H1 (cell line): ENCODE results near the gene MFSD6L. TPM values are rescaled to one million over a fixed set of nuclear protein-coding genes. Genes with fewer than 3 reads are reported as not detected.

Experiments used
- BCL11A ChIP-seq, 2 experiments: IDR thresholded peaks; one replicate each; pipeline ENCODE4 v1.6.1; 2011; ENCODE audit warnings: low read depth in 2 of 2, low read length in 2 of 2, mild to moderate bottlenecking in 2 of 2
- CBX8 ChIP-seq: fragments of 300-800, 300-1000 bp; sonication (generic); IDR thresholded peaks from 2 replicates; pipeline ENCODE4 v1.7.1; 2016; ENCODE audit warnings: low read depth, low read length, borderline replicate concordance
- KDM4A ChIP-seq: IDR thresholded peaks from one replicate; pipeline ENCODE4 v1.7.1; 2012; ENCODE audit warnings: low read depth, mild to moderate bottlenecking, moderate library complexity, low read length, inconsistent platforms; ENCODE audit not compliant: severe bottlenecking
- RBBP5 ChIP-seq: IDR thresholded peaks from 2 replicates; pipeline ENCODE4 v1.7.1; 2012; ENCODE audit warnings: low read depth, mild to moderate bottlenecking, inconsistent platforms, low read length, moderate library complexity, borderline replicate concordance
- TBP ChIP-seq: IDR thresholded peaks from 2 replicates; pipeline ENCODE4 v1.6.1; 2011; ENCODE audit warnings: low read depth, low read length, improper control_type of control experiment
- polyA plus RNA-seq, 7 experiments: library from polyadenylated mRNA; depleted of rRNA in 3 of 7; stranded (reverse) in 5 of 7; unstranded in 2 of 7; fragments of >200 nt in 5 of 7; fragments of 200-250 nt in 2 of 7; gene quantifications; 1 replicate in 5 of 7; 2 replicates in 1 of 7; 4 replicates in 1 of 7; pipeline versions ENCODE4 v1.2.1 to v1.2.3, GENCODE V29; 2011 to 2013; ENCODE audit warnings: missing spikeins in 2 of 7, mixed read lengths in 2 of 7
- total RNA-seq: library from RNA; stranded (reverse); fragmentation: NEBNext Ultra II Directional; extraction: Animal tissue kit (Norgen Biotek cat#: 25700); gene quantifications from 2 replicates; pipeline ENCODE4 v1.2.1, GENCODE V29; 2021

MFSD6L gene
- total and polyA plus RNA-seq, 2 of the 8 experiments (the other 6 are each of a cell fraction or from before 2014, with no cell fraction given), result 2.6 to 2.7 TPM

- no peak for TF ChIP-seq RBBP5
- no peak for TF ChIP-seq TBP
- TF ChIP-seq CBX8, result no peak
- no peak for TF ChIP-seq KDM4A
- TF ChIP-seq BCL11A (IDR thresholded peaks at IDR 0.05; ENCODE audit: low read depth in 2 of 2, low read length in 2 of 2), result no peak
Measured at GRCh38 chr17:8798176-8798845, 854 bp downstream of the MFSD6L start (continued).
